Loucy (cell line): ENCODE data around the gene MOCOS.

Experiments
- H2AFZ ChIP-seq: fragments of 200-600 bp; sonication (generic); 2 replicates; pipeline ENCODE4 v1.6.0; 2016; ENCODE audit warnings: antibody characterized with exemption, mild to moderate bottlenecking, low read length, moderate library complexity
- H3F3A ChIP-seq: fragments of 200-600 bp; 2 replicates; pipeline ENCODE4 v1.6.0; 2016; ENCODE audit warnings: antibody characterized with exemption, low read depth, mild to moderate bottlenecking
- H3K27me3 ChIP-seq: fragments of 200-600 bp; sonication (generic); 2 replicates; pipeline ENCODE4 v1.6.1; 2014; ENCODE audit warnings: low read length, mild to moderate bottlenecking; ENCODE audit not compliant: insufficient read depth, poor library complexity, severe bottlenecking
- H3K36me3 ChIP-seq: fragments of 200-600 bp; sonication (generic); 2 replicates; pipeline ENCODE4 v1.6.1; 2016; ENCODE audit warnings: low read length; ENCODE audit not compliant: insufficient read depth
- H3K4me1 ChIP-seq: fragments of 200-600 bp; sonication (generic); 2 replicates; pipeline ENCODE4 v1.5.1; 2014; ENCODE audit warnings: low read length, mild to moderate bottlenecking; ENCODE audit not compliant: insufficient read depth, poor library complexity, severe bottlenecking
- H3K4me2 ChIP-seq: fragments of 200-600 bp; sonication (generic); 2 replicates; pipeline ENCODE4 v1.6.0; 2014; ENCODE audit warnings: antibody characterized with exemption, low read length, low read depth, mild to moderate bottlenecking; ENCODE audit not compliant: poor library complexity, severe bottlenecking
- H3K4me3 ChIP-seq: fragments of 200-600 bp; sonication (generic); 2 replicates; pipeline ENCODE4 v1.5.1; 2014; ENCODE audit warnings: low read length, mild to moderate bottlenecking, mixed read lengths; ENCODE audit not compliant: poor library complexity, severe bottlenecking
- H3K79me2 ChIP-seq: fragments of 200-600 bp; sonication (generic); 2 replicates; pipeline ENCODE4 v1.6.1; 2014; ENCODE audit warnings: low read length; ENCODE audit not compliant: insufficient read depth
- H3K9ac ChIP-seq: fragments of 200-600 bp; sonication (generic); 2 replicates; pipeline ENCODE4 v1.6.0; 2014; ENCODE audit warnings: mild to moderate bottlenecking, low read depth, low read length, moderate library complexity; ENCODE audit not compliant: poor library complexity, severe bottlenecking
- H3K9me2 ChIP-seq: fragments of 200-600 bp; sonication (generic); replicated peaks from 2 replicates; pipeline ENCODE4 v1.6.1; 2016; ENCODE audit warnings: low read depth, low read length, mixed read lengths
- H3K9me3 ChIP-seq: fragments of 200-600 bp; sonication (generic); 2 replicates; pipeline ENCODE4 v1.6.1; 2014; ENCODE audit warnings: mild to moderate bottlenecking, antibody characterized with exemption, low read length, low read depth; ENCODE audit not compliant: insufficient read depth
- H4K20me1 ChIP-seq: fragments of 200-600 bp; sonication (generic); 2 replicates; pipeline ENCODE4 v1.6.0; 2014; ENCODE audit warnings: antibody characterized with exemption, low read length, mild to moderate bottlenecking; ENCODE audit not compliant: insufficient read depth, poor library complexity, severe bottlenecking
- EZH2phosphoT487 ChIP-seq: fragments of 200-600 bp; IDR thresholded peaks from 2 replicates; pipeline ENCODE4 v1.6.1; 2018; ENCODE audit warnings: antibody characterized with exemption, mild to moderate bottlenecking, moderate library complexity, borderline replicate concordance
- TF ChIP-seq, protein P1 (sequence below): fragments of 200-600 bp; sonication (generic); conservative IDR thresholded peaks from 2 replicates; pipeline ENCODE4 v1.5.1; 2014; ENCODE audit warnings: mild to moderate bottlenecking, antibody characterized with exemption, low read length

Gene MOCOS

DNA sequence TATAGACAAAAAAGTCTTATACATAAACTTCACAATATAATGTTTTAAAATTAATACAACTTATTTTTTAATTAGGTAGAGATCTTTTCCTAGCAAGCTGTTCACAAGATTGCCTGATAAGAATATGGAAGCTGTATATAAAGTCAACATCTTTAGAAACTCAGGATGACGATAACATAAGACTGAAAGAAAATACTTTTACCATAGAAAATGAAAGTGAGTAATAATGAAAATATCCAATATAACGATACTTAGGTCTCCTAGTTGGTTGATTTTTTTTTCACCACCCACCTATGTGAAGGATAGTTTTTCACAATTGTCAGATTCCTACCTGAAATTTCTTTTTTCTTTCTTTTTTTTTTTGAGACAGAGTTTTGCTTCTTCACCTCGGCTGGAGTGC, 44.5 kb upstream of the MOCOS start:
- H3K9me3 ChIP-seq: no peaks in the 10 kb centered on the region
- H3K4me2 ChIP-seq: no peak overlapping the region
- TF ChIP-seq EZH2phosphoT487: no peak
- no peaks in the 10 kb centered on the region for H3K27me3 ChIP-seq
- H3K9ac ChIP-seq: no peak overlapping the region
- H3K79me2 ChIP-seq: no peaks in the 10 kb centered on the region
- no peak overlapping the region for H2AFZ ChIP-seq
- no peaks in the 10 kb centered on the region for H3F3A ChIP-seq
- H3K9me2 ChIP-seq: no peaks in the 10 kb centered on the region
- no peaks in the 10 kb centered on the region for H4K20me1 ChIP-seq
- no peak overlapping the region for H3K4me3 ChIP-seq
- peaks cover 88% of the 10 kb centered on the region for H3K36me3 ChIP-seq
- H3K4me1 ChIP-seq: no peaks in the 10 kb centered on the region

- Histone ChIP-seq H3K9ac (no peak overlapping the region), H3K9me3 (no peaks in the 10 kb centered on the region), H3K27me3 (no peaks in the 10 kb centered on the region), H2AFZ (no peak overlapping the region), H3K4me3 (no peak overlapping the region), H3F3A (no peaks in the 10 kb centered on the region), H3K4me2 (no peak overlapping the region), H3K9me2 (no peaks in the 10 kb centered on the region), H3K79me2 (no peaks in the 10 kb centered on the region), H4K20me1 (no peaks in the 10 kb centered on the region), H3K36me3 (peaks cover 86% of the 10 kb centered on the region), H3K4me1 (no peaks in the 10 kb centered on the region)
- TF ChIP-seq, protein P1, sequence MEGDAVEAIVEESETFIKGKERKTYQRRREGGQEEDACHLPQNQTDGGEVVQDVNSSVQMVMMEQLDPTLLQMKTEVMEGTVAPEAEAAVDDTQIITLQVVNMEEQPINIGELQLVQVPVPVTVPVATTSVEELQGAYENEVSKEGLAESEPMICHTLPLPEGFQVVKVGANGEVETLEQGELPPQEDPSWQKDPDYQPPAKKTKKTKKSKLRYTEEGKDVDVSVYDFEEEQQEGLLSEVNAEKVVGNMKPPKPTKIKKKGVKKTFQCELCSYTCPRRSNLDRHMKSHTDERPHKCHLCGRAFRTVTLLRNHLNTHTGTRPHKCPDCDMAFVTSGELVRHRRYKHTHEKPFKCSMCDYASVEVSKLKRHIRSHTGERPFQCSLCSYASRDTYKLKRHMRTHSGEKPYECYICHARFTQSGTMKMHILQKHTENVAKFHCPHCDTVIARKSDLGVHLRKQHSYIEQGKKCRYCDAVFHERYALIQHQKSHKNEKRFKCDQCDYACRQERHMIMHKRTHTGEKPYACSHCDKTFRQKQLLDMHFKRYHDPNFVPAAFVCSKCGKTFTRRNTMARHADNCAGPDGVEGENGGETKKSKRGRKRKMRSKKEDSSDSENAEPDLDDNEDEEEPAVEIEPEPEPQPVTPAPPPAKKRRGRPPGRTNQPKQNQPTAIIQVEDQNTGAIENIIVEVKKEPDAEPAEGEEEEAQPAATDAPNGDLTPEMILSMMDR: no peak
- no peak for TF ChIP-seq EZH2phosphoT487
Measured at GRCh38 chr18:36143391-36143790, 43.9 kb upstream of the MOCOS start.

GRCh38 chr18:36149514-36150289, 37.6 kb upstream of the MOCOS start:
- no peak overlapping the region for H3K4me3 ChIP-seq
- no peaks in the 10 kb centered on the region for H3K9me2 ChIP-seq
- no peaks in the 10 kb centered on the region for H4K20me1 ChIP-seq
- H3K4me1 ChIP-seq: no peaks in the 10 kb centered on the region
- no peaks in the 10 kb centered on the region for H3K27me3 ChIP-seq
- H3K36me3 ChIP-seq: peaks cover 84% of the 10 kb centered on the region; the same call in 1 of the 2 replicates
- no peaks in the 10 kb centered on the region for H3F3A ChIP-seq
- H2AFZ ChIP-seq: no peak overlapping the region
- H3K9me3 ChIP-seq: no peaks in the 10 kb centered on the region
- no peak overlapping the region for H3K9ac ChIP-seq
- H3K4me2 ChIP-seq: no peak overlapping the region
- TF ChIP-seq, protein P1: no peak
- no peak for TF ChIP-seq EZH2phosphoT487
- H3K79me2 ChIP-seq: no peaks in the 10 kb centered on the region

DNA sequence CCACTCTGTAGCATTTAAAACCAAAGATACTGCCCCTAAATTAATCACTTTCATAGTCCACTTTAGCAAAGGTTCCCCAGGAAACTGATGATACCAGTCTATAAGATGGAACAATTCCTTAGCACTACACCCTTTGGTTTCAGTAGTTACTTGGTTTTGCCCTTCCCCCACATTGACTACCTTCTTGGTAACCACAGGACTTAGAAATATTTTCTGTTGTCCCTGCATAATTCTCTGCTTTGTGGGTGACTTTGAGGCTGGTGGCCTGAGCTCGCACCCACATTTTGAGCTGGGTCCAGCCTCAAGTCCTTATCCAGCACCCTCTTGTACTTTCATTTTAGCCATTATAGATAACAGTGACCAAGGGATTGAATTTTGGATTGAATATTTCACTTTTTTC, 34.5 kb upstream of the MOCOS start:
- no peaks in the 10 kb centered on the region for H3F3A ChIP-seq
- H3K4me2 ChIP-seq: no peak overlapping the region

More for the DNA sequence above, 34.5 kb upstream of the MOCOS start:
- Histone ChIP-seq H3K36me3 (peaks cover 84% of the 10 kb centered on the region; the same call in 1 of the 2 replicates), H3K9ac (no peak overlapping the region), H2AFZ (no peak overlapping the region), H3K79me2 (no peaks in the 10 kb centered on the region), H3K9me2 (no peaks in the 10 kb centered on the region), H3K27me3 (no peaks in the 10 kb centered on the region), H3K4me1 (no peaks in the 10 kb centered on the region), H4K20me1 (no peaks in the 10 kb centered on the region), H3K9me3 (no peaks in the 10 kb centered on the region), H3K4me3 (no peak overlapping the region)
- TF ChIP-seq, protein P1: no peak
- no peak for TF ChIP-seq EZH2phosphoT487
